Cardiac fibroblast (primary cell): ENCODE measurements around the gene ABCC3.

Experiments used
- DNase-seq, 2 donors: peaks; one replicate each; pipeline versions ENCODE4 v3.0.0 to v3.0.0-alpha.2; 2010; ENCODE audit warnings: low read depth in 2 of 2
- H3K4me3 ChIP-seq, 2 donors: replicated peaks in 1 of 2; 1 replicate in 1 of 2; 2 replicates in 1 of 2; pipeline ENCODE4 v1.5.1; 2011; ENCODE audit warnings: low read depth in 2 of 2, low read length in 2 of 2, mild to moderate bottlenecking in 2 of 2, moderate library complexity in 1 of 2
- TF ChIP-seq, protein P1 (sequence below): IDR thresholded peaks from one replicate; pipeline ENCODE4 v1.5.1; 2011; ENCODE audit warnings: low read depth, mild to moderate bottlenecking, low read length, inconsistent platforms

Gene ABCC3

DNA sequence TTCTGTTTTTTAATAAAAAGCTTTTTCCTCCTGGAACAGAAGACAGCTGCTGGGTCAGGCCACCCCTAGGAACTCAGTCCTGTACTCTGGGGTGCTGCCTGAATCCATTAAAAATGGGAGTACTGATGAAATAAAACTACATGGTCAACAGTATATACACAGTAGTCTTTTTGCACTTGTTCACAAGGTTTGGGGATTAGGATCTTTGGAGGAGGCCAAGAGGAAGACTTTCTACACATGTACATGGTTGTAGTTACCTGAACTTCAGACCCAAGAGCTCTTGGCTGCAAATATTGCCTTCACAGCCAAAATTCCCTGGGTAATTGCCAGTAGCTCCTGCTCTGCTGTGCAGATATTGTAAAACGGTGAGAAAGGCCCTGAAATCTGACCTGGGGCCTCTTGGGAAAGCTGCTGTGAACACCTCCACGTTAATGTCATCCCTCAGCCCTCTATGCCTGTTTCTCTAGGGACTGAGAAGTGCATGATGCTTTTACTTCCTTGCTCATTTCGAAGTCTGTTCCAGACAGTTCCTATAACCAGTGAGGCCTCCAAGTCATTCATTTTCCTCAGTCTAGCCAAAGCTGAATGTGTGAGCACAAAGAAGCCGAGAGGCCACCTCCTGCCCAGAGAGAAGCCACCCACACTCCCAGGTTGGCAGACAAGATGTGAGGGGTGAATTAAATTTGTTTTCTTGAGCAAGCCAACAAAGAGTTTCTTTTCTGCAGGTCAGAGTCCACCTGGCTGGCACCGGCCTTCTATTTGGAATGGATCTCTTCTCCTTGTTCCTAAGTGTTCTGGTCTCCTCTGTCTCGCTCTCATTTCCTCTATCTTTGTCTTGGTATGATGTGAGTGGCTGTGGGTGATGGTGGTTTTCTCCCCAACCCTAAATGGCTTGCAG lies 57.1 kb downstream of the ABCC3 start:
- DNase-seq = peak in 1 of 2 donors; percentile 58
- no peak overlapping the region for H3K4me3 ChIP-seq
- TF ChIP-seq, protein P1, sequence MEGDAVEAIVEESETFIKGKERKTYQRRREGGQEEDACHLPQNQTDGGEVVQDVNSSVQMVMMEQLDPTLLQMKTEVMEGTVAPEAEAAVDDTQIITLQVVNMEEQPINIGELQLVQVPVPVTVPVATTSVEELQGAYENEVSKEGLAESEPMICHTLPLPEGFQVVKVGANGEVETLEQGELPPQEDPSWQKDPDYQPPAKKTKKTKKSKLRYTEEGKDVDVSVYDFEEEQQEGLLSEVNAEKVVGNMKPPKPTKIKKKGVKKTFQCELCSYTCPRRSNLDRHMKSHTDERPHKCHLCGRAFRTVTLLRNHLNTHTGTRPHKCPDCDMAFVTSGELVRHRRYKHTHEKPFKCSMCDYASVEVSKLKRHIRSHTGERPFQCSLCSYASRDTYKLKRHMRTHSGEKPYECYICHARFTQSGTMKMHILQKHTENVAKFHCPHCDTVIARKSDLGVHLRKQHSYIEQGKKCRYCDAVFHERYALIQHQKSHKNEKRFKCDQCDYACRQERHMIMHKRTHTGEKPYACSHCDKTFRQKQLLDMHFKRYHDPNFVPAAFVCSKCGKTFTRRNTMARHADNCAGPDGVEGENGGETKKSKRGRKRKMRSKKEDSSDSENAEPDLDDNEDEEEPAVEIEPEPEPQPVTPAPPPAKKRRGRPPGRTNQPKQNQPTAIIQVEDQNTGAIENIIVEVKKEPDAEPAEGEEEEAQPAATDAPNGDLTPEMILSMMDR = no peak

DNA sequence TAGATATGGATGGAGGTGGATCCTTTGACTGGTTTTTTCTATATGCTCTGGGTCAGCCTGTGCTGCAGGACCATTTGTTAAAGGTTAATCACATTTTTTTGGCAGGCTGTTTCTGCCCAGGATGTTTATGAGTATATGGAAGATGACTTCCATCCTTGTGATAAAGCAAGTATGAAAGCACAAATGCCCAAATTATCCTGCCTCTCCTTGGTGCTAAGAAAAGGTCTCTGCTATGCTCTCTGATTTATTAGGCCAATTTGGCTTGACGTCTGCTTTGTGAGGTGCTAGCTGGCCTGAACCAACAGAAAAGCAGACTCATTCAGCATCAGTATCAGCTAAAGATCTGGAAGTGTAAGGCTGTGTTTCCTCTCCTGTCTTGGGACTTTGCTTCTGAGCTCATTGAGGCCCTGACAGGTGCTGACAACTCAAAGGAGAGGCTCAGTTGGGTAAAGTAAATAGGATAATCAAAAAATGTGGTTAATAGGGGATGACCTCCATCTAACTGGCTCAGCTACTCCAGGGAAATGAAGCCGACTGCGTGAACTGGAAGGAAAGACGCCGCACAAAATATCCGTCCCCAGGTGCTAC lies 57.9 kb downstream of the ABCC3 start:
- DNase-seq = no peak
- H3K4me3 ChIP-seq = no peak overlapping the region
- TF ChIP-seq, protein P1 = no peak

DNA sequence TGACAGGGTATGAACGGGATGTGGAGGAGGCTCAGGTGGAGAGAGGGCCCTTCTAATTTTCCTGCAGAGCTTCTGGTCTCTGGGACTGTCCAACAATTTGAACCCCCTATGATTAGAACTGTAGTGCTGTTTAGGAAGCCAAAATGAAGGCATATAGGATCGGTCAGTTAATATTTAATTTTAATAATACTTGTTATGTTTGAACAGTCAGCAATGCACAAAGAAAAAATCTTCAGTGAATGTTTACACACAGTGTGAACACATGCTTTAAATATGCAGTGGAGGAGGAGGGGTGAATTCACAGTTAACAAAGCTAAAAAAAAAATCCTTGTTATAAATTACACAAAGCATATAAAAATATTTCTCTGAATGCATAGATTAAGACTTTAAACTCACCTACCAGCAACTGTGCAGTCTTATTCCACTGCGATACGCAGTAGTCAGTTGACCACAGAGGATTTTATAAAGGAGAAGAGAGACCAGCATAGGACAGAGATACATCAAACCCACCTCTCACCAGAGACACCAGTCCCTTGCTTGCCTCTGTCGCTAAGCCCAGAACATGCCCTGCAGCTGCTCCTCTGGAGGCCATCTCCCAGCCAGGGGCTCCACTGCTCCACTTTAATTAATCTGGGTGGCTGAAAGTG lies 58.5 kb downstream of the ABCC3 start:
- H3K4me3 ChIP-seq = no peak overlapping the region
- TF ChIP-seq, protein P1 = no peak
- DNase-seq = peak in 1 of 2 donors; percentile 30

DNA sequence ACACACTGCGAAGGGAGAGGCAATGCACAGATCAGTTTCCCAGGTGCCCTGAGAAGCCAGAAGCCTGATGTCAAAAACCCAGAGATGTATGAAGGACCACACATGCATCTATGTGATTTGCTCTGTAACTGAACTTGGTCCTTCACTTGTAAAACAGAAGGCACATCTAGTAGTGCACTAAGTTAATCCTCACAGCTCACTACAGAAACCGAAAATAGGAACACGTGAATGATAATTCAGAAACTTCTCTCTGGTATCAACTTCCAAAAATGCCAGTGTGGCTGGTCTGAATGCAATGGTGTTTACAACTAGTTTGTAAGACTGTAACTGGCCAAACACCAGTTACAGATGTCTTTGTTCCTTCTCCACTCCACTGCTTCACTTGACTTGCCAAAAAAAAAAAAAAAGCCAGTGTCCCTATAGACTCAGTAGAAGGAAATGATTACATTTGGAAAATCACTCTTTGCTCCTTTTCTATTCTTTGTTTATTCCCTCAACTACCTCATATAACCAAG lies 61.7 kb downstream of the ABCC3 start:
- H3K4me3 ChIP-seq = no peak overlapping the region
- TF ChIP-seq, protein P1 = no peak
- no peak for DNase-seq

DNA sequence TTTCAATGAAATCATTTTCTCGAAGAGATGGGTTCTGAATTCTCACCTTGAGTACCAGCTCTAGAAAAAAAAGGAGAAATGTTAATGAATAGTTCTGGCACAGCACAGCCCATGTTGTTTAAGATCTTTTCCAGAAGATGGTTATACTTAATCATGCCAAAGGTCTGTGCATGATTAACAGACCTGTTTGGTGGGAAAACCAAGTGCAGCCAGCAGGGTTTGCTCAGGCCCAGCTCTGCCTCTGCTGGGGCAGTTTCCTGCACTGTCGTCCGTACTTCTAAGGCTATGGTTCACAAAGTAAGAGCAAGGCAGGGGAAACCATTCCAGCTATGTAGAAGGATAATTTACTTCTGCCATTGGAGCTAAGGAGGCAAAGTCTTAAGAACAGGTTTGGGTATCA lies 62.4 kb downstream of the ABCC3 start:
- TF ChIP-seq, protein P1 = no peak

DNA sequence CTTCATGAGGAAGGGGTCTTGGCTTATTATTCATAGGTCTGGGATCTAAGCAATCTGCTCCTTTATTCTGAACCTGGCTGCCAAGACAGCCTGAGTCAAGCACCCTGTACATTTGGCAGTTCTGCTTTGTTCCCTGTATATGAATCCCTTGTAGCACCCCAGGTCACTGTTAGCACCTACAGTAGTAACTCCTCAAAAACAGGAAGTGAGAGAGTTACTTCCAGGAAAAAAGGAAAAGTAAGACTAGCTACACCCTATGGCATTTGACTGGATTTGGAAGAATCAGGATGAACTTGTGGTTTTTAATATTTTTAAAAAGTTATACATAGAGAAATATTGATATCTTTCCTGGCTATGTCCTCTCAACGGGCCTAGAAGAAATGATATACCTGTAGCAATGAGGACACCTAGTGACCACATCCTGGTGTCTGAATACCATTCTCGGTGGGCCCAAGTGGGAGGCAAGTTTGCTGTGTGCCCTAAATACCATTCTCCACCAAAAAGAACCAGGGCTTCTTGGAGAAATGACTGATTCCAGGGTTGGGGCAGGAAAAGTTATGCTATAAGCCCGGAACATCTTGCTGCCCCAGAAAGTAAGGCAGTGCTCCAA lies 63.1 kb downstream of the ABCC3 start:
- no peak overlapping the region for H3K4me3 ChIP-seq
- no peak for DNase-seq
- TF ChIP-seq, protein P1 = no peak

More for the DNA sequence above, 62.4 kb downstream of the ABCC3 start:
- H3K4me3 ChIP-seq = no peak overlapping the region
- no peak for DNase-seq
